GM21529 (cell line): ENCODE data around the gene CAPZB.

Experiments used
- ATAC-seq: cut with Tn5 transposase; IDR thresholded peaks from one replicate; pipeline ENCODE4 v1.9.1; 2021; ENCODE audit not compliant: unreplicated experiment

The CAPZB gene

DNA sequence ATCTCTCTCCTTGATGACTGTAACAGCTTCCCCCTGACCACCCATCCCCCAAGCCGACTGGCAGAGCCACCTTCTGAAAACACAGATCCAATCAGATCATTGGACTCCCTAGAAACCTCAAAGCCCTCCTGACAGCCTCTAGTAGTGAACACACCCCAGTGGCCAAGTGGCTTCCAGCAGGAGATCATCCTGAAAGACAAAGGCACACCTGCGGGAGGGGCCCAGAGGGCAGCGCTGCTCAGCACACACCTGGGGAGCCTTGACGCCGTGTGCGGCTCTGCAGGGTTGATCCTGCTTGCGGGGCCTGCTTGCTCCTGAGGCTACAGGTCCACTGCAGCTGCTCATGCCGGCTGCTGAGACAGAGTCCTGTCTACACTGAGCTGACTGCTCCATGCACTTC is 131.7 kb downstream of the CAPZB start:
- ATAC-seq: no peak

DNA sequence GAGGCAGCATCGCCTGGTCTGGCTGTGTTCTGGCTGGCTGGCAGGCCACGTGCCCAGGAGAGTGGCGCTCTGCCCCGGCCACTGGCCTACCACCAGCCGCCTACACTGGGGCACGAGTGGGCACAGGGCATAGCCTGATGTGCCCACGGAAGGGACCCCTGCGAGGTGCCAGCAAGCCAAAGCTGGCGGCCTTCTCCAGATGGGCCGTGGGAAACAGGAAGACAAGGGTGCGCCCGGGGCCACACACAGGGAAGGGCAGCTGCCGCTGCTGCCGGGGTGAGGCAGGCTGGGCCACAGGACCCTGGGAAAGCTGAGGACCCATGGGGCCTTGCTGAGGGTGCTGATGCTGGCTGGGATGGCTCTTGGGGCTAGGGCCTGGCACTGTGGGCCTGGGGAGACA is 132.5 kb downstream of the CAPZB start:
- ATAC-seq: no peak

DNA sequence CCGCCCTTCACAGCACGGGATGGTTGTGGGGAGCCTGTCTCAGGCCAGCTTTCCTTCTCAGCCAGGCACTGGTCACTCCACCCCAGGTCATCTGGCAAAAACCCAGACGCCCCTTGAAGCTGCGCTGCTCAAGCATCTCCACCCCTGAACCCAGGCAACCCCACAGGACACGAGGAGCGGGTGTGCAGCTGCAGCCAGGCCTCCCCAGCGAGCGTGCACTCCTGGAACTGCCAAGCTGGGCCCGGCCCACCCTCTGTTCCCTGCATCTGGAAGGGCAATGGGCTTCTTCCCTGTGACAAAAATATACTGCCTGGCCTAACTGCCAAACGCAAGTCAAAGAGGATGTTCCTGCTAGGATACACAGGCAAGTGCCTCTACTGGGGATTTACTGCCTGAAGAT is 133.5 kb downstream of the CAPZB start:
- ATAC-seq: no peak

DNA sequence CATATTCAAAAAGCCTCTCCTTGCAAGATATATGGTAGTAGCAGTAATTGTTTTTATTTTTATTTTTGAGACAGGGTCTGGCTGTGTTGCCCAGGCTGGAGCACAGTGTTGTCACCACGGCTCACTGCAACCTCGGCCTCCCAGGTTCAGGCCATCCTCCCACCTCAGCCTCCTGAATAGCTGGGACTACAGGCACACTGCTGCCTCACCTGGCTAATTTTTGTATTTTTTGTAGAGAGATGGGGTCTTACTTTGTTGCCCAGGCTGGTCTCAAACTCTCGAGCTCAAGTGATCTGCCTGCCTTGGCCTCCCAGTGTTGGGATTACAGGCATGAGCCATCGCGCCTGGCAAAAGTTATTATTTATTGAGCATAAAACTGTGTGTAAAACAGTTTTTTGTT is 134.8 kb downstream of the CAPZB start:
- ATAC-seq: no peak

GRCh38 chr1:19349999-19350398 is 135.3 kb downstream of the CAPZB start:
- no peak for ATAC-seq

DNA sequence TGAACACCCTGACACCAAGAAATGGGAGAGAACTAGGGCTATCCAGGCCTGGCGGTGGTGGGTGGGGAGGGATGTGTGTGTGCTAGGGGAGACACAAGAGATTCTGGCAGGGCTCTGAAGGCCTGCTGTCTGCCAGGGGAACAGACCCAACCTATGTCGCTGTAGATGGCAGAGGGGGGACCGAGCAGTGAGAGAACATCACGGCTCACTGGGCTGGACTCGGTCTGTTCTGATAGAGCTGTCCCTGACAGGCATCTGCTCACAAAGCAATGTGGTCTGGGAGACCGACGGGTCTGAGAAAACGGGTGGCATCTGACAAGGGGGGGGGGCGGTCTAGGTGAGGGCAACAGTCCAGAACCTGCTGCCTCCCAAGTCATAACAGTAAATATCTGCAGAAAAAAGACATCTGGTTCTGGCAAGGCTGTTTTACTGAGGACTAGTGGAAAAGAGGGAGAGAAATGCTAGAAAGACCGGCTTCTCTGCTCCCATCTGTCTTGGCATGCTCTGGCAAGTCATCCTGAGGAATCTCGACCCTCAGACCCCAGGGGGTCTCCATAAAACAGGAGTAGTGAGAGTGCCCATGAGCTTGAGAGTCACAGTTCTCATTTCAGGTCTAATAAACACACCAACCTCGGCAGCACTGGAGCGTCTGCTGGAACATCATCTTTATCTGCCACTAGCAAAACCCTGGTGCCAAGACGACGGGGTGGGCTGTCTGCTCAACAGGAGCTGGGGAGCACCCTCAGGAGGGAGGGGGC is 136.7 kb downstream of the CAPZB start:
- no peak for ATAC-seq

DNA sequence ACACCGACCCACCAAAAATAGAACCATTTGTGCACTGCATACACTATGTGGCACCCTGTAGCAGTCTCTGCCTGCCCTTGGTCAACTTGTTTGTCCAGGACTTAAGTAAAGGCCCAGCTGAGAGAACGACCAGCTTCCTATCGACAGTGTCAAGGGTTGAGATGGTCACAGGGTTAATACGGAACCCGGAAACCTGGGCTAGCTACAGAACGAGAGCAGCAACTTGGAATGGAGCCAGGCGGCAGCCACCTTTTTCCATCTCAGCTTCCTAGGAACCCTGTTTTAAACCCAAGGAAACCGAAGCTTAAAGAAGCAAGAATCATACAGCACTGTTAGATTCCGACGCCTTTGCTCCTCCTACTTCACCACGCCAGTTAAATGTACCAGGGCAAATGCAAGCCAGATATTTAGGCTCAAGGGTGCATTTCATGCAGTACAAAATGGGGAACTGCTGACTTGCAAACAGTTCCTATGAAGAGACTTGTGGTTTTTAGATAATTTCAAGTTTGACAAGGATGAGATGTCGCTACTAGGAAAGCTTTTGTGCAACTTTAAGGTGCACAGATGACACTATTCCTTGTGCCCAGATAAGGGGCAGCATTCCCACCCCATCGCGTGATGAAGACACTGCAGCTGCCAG is 137.7 kb downstream of the CAPZB start:
- ATAC-seq: no peak

- no peak for ATAC-seq
These were observed 139.3 kb downstream of the CAPZB start for GRCh38 chr1:19346026-19346425.

- no peak for ATAC-seq
These were observed 139.9 kb downstream of the CAPZB start for GRCh38 chr1:19345391-19345790.

DNA sequence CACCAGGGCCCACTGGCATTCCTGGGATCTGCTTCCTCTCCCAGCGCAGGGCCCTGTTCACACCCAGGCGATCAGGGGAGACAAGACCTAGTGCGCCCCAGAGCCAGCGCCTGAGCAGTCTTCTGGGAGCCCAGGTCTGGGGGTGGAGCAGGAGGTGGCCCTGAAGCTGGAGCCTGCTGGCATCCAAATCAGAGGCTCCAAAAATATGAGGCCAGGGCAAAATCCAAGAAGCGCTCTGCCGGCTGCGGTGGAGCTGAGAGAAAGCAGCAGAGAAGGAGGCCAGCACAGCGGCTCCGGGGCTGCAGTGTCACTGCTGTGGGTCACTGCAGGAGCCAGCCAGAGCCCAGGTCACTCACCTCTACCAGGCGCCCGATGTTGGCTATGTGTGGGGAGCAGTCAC is 140.5 kb downstream of the CAPZB start:
- ATAC-seq: no peak

GRCh38 chr1:19344372-19344810 is 140.9 kb downstream of the CAPZB start:
- no peak for ATAC-seq

- ATAC-seq: no peak
These were observed 141.6 kb downstream of the CAPZB start for GRCh38 chr1:19343617-19344350.

- ATAC-seq: no peak
These were observed 142.3 kb downstream of the CAPZB start for GRCh38 chr1:19342894-19343616.

GRCh38 chr1:19342062-19342750 is 143.1 kb downstream of the CAPZB start:
- ATAC-seq: no peak

GRCh38 chr1:19341201-19342061 is 143.9 kb downstream of the CAPZB start:
- ATAC-seq: no peak

DNA sequence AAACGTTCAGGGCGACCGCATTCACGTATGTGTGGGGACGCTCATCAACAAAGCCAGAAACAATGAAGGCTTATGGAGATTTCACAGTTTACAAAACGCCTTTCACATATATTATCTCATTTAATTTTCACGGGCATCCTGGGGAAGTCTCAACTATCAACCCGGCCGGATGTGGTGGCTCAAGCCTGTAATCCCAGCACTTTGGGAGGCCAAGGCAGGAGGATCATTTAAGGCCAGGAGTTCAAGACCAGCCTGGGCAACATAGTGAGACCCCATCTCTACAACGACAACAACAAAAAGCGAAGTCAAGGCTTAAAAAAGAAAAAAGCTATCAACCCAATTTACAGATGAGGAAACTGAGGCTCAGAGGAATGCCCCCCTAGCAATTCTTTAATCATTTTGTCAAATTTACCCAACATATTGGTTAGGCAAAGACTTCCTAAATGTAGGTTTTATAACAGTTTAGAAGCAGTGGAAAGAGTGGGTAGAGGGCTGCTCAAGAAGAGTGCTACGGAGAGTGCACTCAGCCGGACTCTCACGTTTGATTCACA is 144.9 kb downstream of the CAPZB start:
- no peak for ATAC-seq

GRCh38 chr1:19339214-19339861 is 146.0 kb downstream of the CAPZB start:
- ATAC-seq: no peak

GRCh38 chr1:19338323-19338762 is 147.0 kb downstream of the CAPZB start:
- ATAC-seq: no peak

DNA sequence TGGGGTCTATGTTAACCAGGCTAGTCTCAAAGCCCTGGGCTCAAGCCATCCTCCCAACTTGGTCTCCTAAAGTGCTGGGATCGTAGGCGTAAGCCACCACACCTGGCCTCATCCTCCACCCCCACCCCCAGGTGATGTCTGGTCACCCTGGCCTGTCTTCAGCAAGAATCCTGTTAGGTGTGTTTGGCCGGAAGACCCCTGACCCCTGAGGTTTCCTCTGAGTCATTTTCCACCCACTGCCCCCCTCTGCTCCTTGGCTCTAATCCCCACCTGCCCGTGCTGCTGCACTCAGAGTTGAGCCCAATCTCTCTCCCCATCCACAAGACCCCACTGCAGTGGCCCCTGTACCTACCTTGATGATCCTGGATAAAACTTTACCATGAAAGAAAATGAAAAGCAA is 148.1 kb downstream of the CAPZB start:
- ATAC-seq: no peak
